Activated T-helper 1 cell treated with anti-CD3 and anti-CD28 coated beads, Interleukin-12 subunit alpha, Interleukin-12 subunit beta, Interleukin-2, Interleukin-4 antibody, amounts not matched to agents 30 ng/mL and 10 ng/mL and 1 ng/mL, durations not matched to agents 14 hours and 24 hours and 36 hours (primary cell): Measurements from ENCODE around the gene FOXI2. TPM values are rescaled to one million over a fixed set of nuclear protein-coding genes. Genes with fewer than 3 reads are reported as not detected.

Source experiments
- DNase-seq: peaks from one replicate; pipeline ENCODE4 v3.0.0; 2021; ENCODE audit warnings: low spot score
- H3K27ac Mint-ChIP-seq: one replicate; pipeline ENCODE4 v1.8.0; 2021; ENCODE audit warnings: mild to moderate bottlenecking, mixed read lengths
- H3K27me3 Mint-ChIP-seq: one replicate; pipeline ENCODE4 v1.8.0; 2022; ENCODE audit warnings: mild to moderate bottlenecking, moderate library complexity, mixed read lengths; ENCODE audit not compliant: insufficient read depth
- H3K36me3 Mint-ChIP-seq: one replicate; pipeline ENCODE4 v1.8.0; 2021; ENCODE audit warnings: low read depth, mixed read lengths
- H3K4me1 Mint-ChIP-seq: one replicate; pipeline ENCODE4 v1.8.0; 2021; ENCODE audit warnings: low read depth, mixed read lengths
- H3K4me3 Mint-ChIP-seq: one replicate; pipeline ENCODE4 v1.8.0; 2021; ENCODE audit warnings: mild to moderate bottlenecking, moderate library complexity, mixed read lengths
- H3K9me3 Mint-ChIP-seq: one replicate; pipeline ENCODE4 v1.8.0; 2021; ENCODE audit warnings: mixed read lengths
- intact Hi-C: fragments of 100-400 bp; cut with micrococcal nuclease; formaldehyde crosslinking; loops from one replicate; pipeline ENCODE4 v1.15.1; 2024
- total RNA-seq: library from RNA; stranded (reverse); gene quantifications from 2 replicates; pipeline ENCODE4 v1.2.3, GENCODE V29; 2022

Gene FOXI2
- total RNA-seq, 1 donor from 2014 or later = not detected

DNA sequence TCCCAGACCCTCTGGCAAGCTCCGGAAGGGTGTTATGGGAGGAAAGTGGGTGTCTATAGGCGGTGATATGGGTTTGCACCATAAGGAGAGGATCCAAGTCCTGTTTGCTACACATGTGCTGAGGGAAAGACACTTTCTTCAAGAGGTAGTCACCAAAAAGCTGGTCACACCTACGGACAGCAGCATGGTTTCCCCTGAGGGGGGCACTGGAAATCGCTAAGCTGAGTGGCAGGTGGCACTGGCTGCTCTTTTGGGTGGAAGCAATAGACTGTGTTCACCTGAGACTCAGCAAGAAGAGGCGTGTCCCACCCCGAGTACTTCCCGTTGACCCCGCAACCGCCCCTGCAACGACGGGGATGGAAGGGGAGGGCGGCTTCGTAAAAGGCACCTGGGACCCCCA lies 1.8 kb upstream of the FOXI2 start:
- Mint-ChIP-seq H3K9me3 (no peaks in the 10 kb centered on the region), H3K27me3 (peaks cover 27% of the 10 kb centered on the region), H3K27ac (no peak overlapping the region), H3K36me3 (no peaks in the 10 kb centered on the region), H3K4me3 (no peak overlapping the region), H3K4me1 (no peaks in the 10 kb centered on the region)
- intact Hi-C loops = no loop called here
- no peak for DNase-seq

DNA sequence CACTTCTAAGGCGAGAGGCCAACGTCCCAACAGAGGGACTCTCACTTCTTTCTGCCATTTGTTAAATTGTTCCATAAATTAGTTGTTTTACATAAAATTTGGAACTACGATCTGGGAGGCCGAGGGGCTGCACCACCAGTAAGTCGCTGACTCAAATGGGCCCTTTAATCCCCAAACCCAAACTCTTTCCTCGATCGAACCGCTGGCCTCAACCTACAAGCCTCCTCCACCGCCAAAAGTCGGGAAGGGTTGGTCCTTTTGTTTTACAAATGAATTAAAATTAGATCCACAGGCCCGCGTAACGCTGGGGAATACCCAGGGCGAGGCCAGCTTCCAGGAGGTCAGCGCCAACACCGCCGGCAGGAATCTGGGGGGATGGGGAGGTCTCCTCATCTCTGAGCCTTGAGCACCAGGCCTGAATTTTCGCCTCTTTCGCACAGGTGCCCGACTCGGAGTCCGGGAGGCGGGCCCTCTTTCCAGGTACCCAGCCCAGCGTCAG lies 1.2 kb upstream of the FOXI2 start:
- Mint-ChIP-seq H3K9me3 (no peaks in the 10 kb centered on the region), H3K27me3 (peaks cover 27% of the 10 kb centered on the region), H3K27ac (no peak overlapping the region), H3K36me3 (no peaks in the 10 kb centered on the region), H3K4me3 (no peak overlapping the region), H3K4me1 (no peaks in the 10 kb centered on the region)
- intact Hi-C loops = no loop called here
- no peak for DNase-seq

DNA sequence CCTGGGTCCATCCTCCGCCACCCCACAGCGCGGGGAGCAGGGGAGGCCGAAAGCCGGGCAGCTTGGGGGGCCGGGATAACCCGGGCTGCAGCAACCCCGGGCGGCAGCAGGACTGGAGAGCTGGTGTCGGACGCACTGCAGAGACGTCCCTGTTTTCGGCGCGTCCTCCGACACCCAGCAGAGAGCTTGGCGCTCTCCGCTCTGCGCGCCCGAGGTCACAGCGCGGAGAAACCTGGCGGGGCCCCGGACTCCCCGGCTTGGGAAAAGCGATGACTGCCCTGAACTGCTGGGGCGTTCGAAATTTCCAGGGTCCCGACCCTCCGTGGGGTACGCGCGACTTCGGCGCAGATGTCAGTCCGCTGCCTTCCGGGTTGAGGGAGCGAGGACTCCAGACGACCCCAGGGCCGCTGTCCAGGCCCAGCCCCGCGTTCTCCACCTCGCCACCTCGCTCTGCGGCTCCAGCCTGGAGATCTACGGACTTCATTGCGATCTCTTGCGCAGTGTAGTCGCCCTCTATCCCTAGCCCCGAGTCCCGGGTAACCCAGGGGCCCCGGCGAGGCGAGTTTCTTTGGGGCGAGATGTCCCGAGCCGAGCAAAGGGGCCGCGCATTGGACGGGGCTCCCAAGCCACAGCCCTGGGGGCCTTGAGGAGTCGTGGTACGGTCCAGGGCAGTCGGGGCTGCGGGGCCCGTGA lies 617 bp upstream of the FOXI2 start:
- Mint-ChIP-seq H3K27ac (no peak overlapping the region), H3K4me1 (no peaks in the 10 kb centered on the region), H3K9me3 (no peaks in the 10 kb centered on the region), H3K4me3 (no peak overlapping the region), H3K27me3 (peaks cover 25% of the 10 kb centered on the region), H3K36me3 (no peaks in the 10 kb centered on the region)
- DNase-seq = no peak
- intact Hi-C loops = no loop called here

DNA sequence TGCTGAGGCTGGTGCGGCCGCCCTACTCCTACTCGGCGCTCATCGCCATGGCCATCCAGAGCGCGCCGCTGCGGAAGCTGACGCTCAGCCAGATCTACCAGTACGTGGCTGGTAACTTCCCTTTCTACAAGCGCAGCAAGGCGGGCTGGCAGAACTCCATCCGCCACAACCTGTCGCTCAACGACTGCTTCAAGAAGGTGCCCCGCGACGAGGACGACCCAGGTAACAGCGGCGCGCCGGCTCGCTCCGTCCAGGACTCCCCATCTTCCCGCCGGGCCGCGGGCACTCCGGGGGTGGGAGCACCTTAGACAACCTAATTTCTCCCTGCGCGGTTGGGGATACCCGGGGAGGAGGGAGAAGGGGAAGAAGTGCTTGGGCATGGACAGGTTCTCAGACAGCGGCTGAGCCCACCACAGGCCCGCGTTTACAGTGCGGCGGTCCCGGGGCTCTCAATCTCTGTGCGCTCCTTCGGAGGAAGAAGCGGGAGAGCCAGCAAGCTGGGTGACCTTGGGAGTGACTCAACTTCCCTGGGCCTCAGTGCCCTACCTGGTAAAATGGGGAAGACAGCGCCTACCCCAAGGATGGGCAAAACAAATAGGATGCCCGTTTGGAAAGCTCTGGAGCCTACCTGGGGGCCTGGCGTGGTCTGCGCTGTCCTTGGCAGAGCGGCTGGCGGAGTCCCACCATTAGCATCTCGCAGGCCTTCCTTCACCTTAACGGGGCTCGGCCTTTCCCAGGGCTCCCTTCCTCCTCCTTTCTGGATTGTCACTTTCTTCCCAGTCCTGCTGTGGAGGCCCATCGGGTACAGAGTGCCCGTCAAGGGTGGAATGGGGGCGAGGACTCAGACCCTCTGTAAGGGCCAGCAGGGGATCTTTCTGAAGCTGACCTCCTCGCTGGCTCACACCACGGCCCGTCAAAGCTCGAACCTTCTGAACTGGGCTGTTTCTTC lies 852 bp downstream of the FOXI2 start:
- Mint-ChIP-seq H3K4me3 (no peak overlapping the region), H3K27ac (no peak overlapping the region), H3K9me3 (no peaks in the 10 kb centered on the region), H3K36me3 (no peaks in the 10 kb centered on the region), H3K27me3 (peaks cover 27% of the 10 kb centered on the region), H3K4me1 (no peaks in the 10 kb centered on the region)
- intact Hi-C loops = no loop called here
- no peak for DNase-seq

DNA sequence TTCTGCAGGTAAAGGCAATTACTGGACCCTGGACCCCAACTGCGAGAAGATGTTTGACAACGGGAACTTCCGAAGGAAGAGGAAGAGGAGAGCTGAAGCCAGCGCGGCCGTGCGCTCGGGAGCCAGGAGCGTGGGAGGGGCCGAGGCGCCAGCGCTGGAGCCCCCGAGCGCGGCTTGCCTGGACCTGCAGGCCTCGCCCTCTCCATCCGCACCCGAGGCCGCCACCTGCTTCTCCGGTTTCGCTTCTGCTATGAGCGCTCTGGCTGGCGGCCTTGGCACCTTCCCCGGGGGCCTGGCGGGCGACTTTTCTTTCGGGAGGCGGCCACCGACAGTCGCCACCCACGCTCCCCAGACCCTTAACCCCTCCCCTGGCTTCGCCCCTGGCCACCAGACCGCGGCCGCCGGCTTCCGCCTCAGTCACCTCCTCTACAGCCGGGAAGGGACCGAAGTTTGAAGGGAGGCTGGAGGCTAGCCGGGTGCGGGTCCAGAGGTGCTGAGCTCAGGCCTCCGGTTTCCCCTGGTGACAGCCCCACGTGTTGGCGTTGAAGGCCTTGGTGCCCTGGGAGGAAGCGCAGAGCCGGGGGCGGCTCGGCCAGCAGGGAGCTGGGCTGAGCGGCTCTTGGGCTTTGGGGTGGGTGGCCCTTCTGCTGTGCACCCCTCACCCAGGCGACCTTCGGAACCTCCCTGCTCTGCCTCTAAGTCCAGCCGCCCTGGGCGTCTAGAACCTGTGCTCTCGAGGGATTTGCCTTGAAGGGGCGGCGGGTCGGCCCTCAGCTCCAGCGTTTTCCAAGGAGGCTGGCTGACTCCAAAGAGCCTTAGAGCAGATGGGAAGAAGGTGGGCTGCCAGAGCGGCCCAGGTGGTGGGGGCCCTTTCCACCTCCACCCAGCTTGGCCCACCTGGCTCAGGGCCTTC lies 1.8 kb downstream of the FOXI2 start:
- intact Hi-C loops = no loop called here
- H3K27me3 Mint-ChIP-seq = peaks cover 24% of the 10 kb centered on the region
- no peak for DNase-seq
- H3K27ac Mint-ChIP-seq = no peak overlapping the region
- no peak overlapping the region for H3K4me3 Mint-ChIP-seq
- H3K36me3 Mint-ChIP-seq = no peaks in the 10 kb centered on the region
- H3K4me1 Mint-ChIP-seq = no peaks in the 10 kb centered on the region
- H3K9me3 Mint-ChIP-seq = no peaks in the 10 kb centered on the region

DNA sequence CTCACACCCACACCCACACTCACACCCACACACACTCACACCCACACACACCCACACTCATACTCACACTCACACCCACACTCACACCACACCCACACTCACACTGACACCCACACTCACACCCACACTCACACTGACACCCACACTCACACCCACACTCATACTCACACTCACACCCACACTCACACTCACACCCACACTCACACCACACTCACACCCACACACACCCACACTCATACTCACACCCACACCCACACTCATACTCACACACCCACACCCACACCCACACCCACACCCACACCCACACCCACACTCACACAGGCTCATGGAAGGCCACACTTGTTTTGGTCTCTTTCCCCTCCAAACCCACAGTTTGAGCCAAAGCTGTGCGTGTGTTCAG lies 2.9 kb downstream of the FOXI2 start:
- peaks cover 21% of the 10 kb centered on the region for H3K27me3 Mint-ChIP-seq
- no peaks in the 10 kb centered on the region for H3K36me3 Mint-ChIP-seq
- no peaks in the 10 kb centered on the region for H3K4me1 Mint-ChIP-seq
- intact Hi-C loops = no loop called here
- H3K9me3 Mint-ChIP-seq = no peaks in the 10 kb centered on the region
- no peak overlapping the region for H3K4me3 Mint-ChIP-seq
- H3K27ac Mint-ChIP-seq = peak overlapping the region; percentile 29
- no peak for DNase-seq

DNA sequence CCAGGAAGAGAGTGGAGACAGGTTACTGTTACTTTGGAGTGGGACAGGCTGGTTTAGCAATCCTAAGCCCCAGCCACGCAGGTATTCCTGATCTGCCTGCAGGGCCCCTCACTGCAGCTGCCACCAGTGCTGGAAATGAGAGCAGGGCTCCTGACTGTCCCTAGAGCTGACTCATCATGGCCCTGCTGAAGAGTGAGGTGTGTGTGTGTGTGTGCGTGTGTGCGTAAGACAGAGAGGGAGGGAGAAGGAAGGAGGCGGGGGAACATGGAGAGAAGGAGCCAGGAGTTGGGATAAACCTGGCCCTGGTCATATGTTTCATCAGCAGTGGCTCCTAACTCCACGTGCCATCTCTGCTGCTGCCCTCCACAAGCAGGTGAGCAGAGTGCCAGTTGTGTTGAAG lies 3.6 kb downstream of the FOXI2 start:
- no peaks in the 10 kb centered on the region for H3K4me1 Mint-ChIP-seq
- H3K4me3 Mint-ChIP-seq = no peak overlapping the region
- no peaks in the 10 kb centered on the region for H3K9me3 Mint-ChIP-seq
- H3K27me3 Mint-ChIP-seq = peaks cover 17% of the 10 kb centered on the region
- H3K36me3 Mint-ChIP-seq = no peaks in the 10 kb centered on the region
- intact Hi-C loops = no loop called here
- H3K27ac Mint-ChIP-seq = no peak overlapping the region
- no peak for DNase-seq

DNA sequence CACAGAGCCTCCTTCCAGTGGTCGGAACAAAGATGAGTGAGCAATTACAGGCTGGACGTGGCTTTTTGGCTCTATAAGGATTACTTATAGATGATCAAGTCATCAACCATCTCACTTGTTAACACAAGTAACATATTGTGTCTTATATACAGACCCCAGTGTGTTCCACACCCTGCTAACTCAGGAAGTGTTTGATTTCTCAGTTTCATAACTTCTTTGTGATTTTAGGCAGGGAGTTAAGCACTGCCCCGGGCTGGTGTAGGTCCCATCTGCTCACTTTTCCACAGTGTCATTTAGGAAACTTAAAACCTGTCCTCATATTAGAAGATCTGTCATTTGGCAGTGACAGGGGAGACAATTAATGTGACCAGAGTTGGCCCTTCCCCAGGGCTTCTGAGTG lies 6.2 kb downstream of the FOXI2 start:
- intact Hi-C loops = no loop called here
- no peak overlapping the region for H3K27ac Mint-ChIP-seq
- no peak for DNase-seq
- H3K4me1 Mint-ChIP-seq = no peaks in the 10 kb centered on the region
- no peak overlapping the region for H3K4me3 Mint-ChIP-seq
- H3K36me3 Mint-ChIP-seq = no peaks in the 10 kb centered on the region
- H3K9me3 Mint-ChIP-seq = no peaks in the 10 kb centered on the region
- H3K27me3 Mint-ChIP-seq = peaks cover 4% of the 10 kb centered on the region

DNA sequence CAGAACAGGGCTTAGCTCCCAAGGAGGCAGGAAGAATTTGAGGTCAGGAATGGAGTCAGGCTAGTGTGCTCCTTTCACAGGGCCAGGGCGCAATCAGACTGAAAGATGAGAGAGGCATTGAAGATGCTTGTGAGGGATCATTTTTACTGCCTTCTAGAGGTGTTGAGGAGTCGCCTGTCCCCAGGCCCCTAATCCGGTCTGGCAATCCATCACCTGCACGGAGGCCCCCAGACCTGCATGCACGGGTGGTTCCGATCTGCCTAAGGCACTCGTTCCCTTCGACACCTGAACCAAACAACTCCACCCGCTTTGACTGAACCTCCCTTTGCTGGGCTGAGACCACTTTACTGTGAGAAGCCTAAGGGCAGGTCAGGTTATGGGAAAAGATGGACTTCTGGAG lies 8.0 kb downstream of the FOXI2 start:
- Mint-ChIP-seq H3K9me3 (peaks cover 5% of the 10 kb centered on the region), H3K36me3 (no peaks in the 10 kb centered on the region), H3K27ac (no peak overlapping the region), H3K27me3 (peaks cover 2% of the 10 kb centered on the region), H3K4me3 (no peak overlapping the region), H3K4me1 (no peaks in the 10 kb centered on the region)
- DNase-seq = no peak
- intact Hi-C loops = no loop called here

DNA sequence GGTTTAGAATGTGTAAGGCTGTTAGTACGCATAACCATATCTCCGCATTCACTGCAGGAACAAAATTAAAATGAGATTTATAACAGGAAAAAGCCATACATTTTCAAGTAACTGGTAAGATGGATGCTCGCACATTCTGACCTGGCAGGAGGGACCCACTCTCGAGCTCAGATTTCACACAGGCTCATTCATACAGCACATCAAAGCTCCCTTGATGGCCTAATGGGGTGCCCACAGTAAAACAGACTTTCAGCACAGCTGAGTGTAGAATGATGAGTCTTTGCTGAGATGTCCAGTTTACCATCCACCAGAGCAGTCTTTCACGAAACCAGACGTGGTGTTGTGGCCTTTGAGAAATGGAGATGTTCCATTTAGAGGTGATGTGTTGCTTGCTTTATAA lies 8.9 kb downstream of the FOXI2 start:
- intact Hi-C loops = no loop called here
- H3K9me3 Mint-ChIP-seq = peaks cover 5% of the 10 kb centered on the region
- peaks cover 4% of the 10 kb centered on the region for H3K27me3 Mint-ChIP-seq
- no peaks in the 10 kb centered on the region for H3K36me3 Mint-ChIP-seq
- H3K4me1 Mint-ChIP-seq = no peaks in the 10 kb centered on the region
- H3K4me3 Mint-ChIP-seq = no peak overlapping the region
- no peak overlapping the region for H3K27ac Mint-ChIP-seq
- no peak for DNase-seq

DNA sequence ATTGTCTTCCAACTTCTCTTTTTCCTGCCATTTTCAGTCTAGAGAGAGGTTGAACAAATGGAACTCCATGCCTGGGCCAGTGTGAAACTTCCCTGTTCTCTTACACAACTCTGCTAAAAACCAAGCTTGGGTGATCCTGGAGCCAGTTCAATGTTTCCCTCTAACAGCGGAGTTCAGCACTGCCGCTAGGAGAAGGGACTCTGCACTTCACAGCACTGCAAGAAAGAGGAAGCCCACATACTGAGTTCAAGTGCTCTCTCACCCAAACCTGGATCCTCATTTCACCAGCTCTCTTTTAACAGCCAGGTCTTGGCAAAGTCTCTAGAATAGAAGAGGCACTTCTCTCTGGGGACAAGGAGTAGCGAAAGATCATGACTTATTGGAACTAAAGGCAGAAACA lies 18.8 kb downstream of the FOXI2 start:
- Mint-ChIP-seq H3K27me3 (peaks cover 3% of the 10 kb centered on the region), H3K36me3 (no peaks in the 10 kb centered on the region), H3K4me1 (no peaks in the 10 kb centered on the region), H3K4me3 (no peak overlapping the region), H3K9me3 (no peaks in the 10 kb centered on the region), H3K27ac (no peak overlapping the region)
- intact Hi-C loops = no loop called here
- DNase-seq = no peak

DNA sequence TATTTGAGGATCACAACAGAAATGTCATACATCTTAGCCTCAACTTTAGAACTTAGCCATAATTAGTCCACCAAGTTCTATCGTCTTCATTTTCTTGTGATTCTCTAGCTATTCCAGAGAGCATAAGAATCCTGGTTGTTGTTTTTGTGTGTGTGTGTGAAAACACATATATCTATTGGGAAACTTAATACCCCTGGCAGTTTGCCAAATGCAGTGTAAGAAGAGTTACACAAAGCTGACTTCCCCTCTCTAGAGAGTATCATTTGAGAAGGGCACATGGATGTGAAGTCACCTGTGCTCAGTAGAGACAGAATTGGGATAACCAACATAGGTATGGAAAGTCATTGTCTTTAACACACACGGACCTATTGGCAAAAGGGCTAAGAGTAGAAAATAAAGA lies 19.3 kb downstream of the FOXI2 start:
- H3K27me3 Mint-ChIP-seq = peaks cover 3% of the 10 kb centered on the region
- H3K9me3 Mint-ChIP-seq = no peaks in the 10 kb centered on the region
- no peak for DNase-seq
- intact Hi-C loops = no loop called here
- H3K36me3 Mint-ChIP-seq = no peaks in the 10 kb centered on the region
- H3K4me1 Mint-ChIP-seq = no peaks in the 10 kb centered on the region
- H3K4me3 Mint-ChIP-seq = no peak overlapping the region
- no peak overlapping the region for H3K27ac Mint-ChIP-seq
